GM18867 (cell line): ENCODE measurements around the gene ADCY6.

Experiments used
- ATAC-seq: cut with Tn5 transposase; IDR thresholded peaks from one replicate; pipeline ENCODE4 v1.9.1; 2021; ENCODE audit warnings: mild to moderate bottlenecking, moderate library complexity; ENCODE audit not compliant: unreplicated experiment

Gene ADCY6

GRCh38 chr12:48786591-48787544, 2.0 kb downstream of the ADCY6 start:
- no peak for ATAC-seq

GRCh38 chr12:48783432-48783831, 5.5 kb downstream of the ADCY6 start:
- no peak for ATAC-seq

- ATAC-seq: no peak
These were observed 6.2 kb downstream of the ADCY6 start for GRCh38 chr12:48782457-48783395.

GRCh38 chr12:48781750-48782456, 7.0 kb downstream of the ADCY6 start:
- ATAC-seq: no peak

- ATAC-seq: no peak
These were observed 8.4 kb downstream of the ADCY6 start for GRCh38 chr12:48780381-48781025.

GRCh38 chr12:48779869-48780268, 9.0 kb downstream of the ADCY6 start:
- ATAC-seq: no peak

GRCh38 chr12:48777501-48778400, 11.1 kb downstream of the ADCY6 start:
- no peak for ATAC-seq

- ATAC-seq: no peak
These were observed 11.9 kb downstream of the ADCY6 start for GRCh38 chr12:48776956-48777355.

GRCh38 chr12:48775991-48776649, 12.8 kb downstream of the ADCY6 start:
- no peak for ATAC-seq

GRCh38 chr12:48775299-48775698, 13.6 kb downstream of the ADCY6 start:
- no peak for ATAC-seq

- no peak for ATAC-seq
These were observed 14.4 kb downstream of the ADCY6 start for GRCh38 chr12:48774516-48774915.

GRCh38 chr12:48773686-48774085, 15.2 kb downstream of the ADCY6 start:
- no peak for ATAC-seq

- no peak for ATAC-seq
These were observed 17.2 kb downstream of the ADCY6 start for GRCh38 chr12:48771588-48772112.

GRCh38 chr12:48770756-48771155, 18.1 kb downstream of the ADCY6 start:
- ATAC-seq: no peak

GRCh38 chr12:48768736-48769135, 20.2 kb downstream of the ADCY6 start:
- ATAC-seq: no peak

GRCh38 chr12:48768147-48768546, 20.7 kb downstream of the ADCY6 start:
- no peak for ATAC-seq

- ATAC-seq: no peak
These were observed 21.4 kb downstream of the ADCY6 start for GRCh38 chr12:48767521-48767920.

- ATAC-seq: no peak
These were observed 21.8 kb downstream of the ADCY6 start for GRCh38 chr12:48767047-48767446.

- ATAC-seq: no peak
These were observed 23.1 kb downstream of the ADCY6 start for GRCh38 chr12:48765753-48766162.
